Pulmonary artery endothelial cell (primary cell): Measurements from ENCODE around the gene CASKIN1. TPM values are rescaled to one million over a fixed set of nuclear protein-coding genes. Genes with fewer than 3 reads are reported as not detected.
A peak's percentile ranks its signal among the peaks of the same experiment; 100 is the strongest.
"Not testable (repeated sequence)": the region's sequence is repeated elsewhere in the genome, so short reads cannot be mapped to it uniquely, and the experiment has no call there.

Experiments
- DNase-seq: peaks from one replicate; pipeline ENCODE4 v3.0.0-alpha.2; 2011; ENCODE audit warnings: low read depth, low spot score
- total RNA-seq: library from RNA; depleted of rRNA; stranded (reverse); fragments of >200 nt; gene quantifications from 2 replicates; pipeline ENCODE4 v1.2.3, GENCODE V29; 2014

CASKIN1 gene
- total RNA-seq, 1 donor from 2014 or later = 0.26 TPM

DNA sequence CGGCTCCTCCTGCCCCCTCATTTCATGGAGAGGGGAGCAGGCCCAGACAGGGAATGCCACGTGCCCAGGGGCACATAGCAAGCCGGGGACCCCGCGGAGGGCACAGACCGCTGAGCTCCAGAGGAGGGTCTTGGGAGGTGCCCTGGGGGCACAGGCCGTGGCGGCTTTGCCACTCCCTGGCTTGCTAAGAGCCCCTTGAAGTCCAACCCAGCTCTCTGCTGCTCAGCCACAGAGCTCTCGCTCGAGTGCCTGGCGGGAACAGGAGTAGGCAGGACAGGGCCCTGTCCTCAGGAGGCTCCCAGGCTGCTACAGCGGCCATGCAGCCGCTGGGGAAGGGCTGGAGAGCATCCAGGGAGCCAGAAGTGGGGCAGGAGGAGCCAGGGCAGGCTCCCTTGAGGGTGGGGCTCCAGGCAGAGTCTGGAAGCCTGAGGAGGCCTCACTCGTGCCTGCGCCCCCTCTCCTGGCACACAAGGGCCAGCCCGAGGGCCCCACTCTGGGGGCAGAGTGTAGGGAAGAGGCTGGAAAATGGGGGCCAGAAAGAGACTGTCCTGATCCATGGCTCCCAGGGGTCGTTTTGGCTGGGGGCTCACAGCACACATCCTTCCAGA lies 52.4 kb downstream of the CASKIN1 start:
- no peak for DNase-seq

DNA sequence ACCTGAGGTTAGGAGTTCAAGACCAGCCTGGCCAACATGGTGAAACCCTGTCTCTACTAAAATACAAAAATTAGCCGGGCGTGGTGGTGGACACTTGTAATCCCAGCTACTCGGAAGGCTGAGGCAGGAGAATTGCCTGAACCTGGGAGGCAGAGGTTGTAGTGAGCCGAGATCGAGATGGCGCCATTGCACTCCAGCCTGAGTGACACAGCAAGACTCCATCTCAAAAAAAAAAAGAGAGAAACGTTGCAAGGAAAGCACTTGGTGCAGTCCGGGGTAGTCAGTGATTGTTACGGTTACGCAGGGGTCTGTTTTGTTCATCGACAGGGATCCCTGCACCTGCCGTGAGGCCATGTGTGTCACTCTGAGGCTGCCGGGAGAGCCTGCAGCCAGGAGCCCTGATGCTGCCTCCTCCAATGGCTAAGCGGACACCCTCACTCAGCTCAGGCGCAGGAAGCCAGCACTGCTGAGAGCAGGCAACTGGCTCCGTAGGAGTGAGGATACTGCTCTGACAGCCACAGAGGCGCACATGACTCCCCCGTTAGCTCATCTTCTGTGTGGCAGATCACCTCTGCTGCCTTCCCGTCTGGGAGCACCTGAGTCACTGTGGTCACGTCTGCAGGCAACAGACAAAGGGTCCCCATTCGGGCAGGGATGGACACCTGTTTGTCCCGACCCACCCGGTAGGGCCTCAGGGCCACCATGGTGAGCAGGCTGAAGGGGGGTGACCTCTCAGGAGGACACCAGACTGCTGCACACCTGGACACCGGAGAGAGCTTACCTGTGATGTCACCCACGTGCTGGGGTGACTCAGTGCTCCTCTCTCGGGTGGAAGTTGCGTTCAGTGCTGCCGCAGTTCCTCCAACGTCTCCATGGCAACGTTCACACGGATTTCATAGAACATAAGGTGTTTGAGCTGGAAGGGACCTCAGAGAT lies 53.2 kb downstream of the CASKIN1 start:
- no peak for DNase-seq

GRCh38 chr16:2135770-2136490 lies 60.5 kb downstream of the CASKIN1 start, which contains the start of gene PKD1:
Gene PKD1 (minus strand): TSS chr16:2135898. CDS start chr16:2135689, 209 bp downstream.
- DNase-seq = peak; percentile 66

DNA sequence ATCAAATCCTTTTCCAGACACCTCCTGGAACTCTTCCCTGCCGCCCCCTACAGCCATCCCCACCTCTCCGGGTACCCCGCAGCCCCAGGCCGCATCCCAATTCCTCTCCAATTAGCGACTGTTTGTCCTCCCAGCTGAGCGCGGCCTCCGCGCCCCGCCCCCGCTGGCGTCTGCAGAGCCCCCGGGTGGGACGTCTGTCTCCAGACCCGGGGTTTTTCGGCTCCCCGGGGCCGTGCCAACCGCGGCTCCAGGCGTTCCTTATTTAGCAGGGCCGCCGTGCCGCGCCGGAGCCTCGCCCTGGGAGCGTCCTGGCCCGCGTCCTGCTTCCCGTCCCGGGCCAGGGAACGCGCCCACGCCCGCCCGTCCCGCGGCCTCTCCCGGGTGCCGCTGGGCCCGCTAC lies 61.3 kb downstream of the CASKIN1 start:
- DNase-seq = not testable (repeated sequence)

DNA sequence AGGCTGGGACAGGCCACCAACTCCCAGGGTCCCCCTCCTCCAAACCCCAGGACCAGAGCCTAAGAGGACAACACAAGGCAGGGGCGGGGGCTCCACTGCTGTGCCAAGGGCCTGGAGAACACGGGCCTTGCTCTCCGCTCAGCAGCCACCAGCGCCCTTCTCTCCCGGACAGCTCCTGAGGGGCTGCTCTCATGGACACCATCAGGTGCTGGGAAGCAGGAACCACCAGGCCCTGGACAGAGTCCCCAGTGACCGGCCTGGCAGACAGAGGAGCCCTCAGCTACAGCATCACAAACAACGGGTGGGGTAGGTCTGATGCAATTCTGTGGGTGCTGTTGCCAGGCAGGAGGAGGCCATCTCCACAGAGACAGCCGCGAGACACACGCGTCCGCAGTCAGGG lies 62.6 kb downstream of the CASKIN1 start:
- DNase-seq = not testable (repeated sequence)

DNA sequence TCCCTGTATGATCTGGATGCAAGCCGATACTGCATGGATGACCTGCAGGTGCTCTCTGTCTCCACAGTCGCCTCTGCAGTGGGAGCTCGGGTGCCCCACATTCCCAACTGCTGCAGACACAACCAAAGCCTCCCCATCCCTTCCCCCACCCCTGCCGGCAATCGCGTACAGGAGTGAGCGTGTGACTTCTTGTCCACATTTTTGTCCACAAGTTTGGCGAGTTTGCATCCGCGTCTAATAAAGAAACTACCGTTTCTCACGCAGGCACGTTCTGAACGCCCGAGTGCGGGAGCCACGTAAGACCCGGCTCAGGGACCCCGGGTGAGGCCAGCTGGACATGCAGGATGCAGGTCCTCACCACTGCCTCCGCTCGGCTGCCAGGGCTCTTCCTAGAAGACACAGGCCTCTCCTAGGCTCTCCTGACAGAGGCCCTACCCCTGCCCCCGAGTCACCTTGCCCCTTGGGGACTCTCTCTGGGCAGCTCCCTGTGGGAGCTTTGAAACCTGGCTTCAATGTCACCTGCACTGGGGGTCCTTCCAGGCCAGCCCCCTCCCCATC lies 66.4 kb downstream of the CASKIN1 start:
- DNase-seq = not testable (repeated sequence)

DNA sequence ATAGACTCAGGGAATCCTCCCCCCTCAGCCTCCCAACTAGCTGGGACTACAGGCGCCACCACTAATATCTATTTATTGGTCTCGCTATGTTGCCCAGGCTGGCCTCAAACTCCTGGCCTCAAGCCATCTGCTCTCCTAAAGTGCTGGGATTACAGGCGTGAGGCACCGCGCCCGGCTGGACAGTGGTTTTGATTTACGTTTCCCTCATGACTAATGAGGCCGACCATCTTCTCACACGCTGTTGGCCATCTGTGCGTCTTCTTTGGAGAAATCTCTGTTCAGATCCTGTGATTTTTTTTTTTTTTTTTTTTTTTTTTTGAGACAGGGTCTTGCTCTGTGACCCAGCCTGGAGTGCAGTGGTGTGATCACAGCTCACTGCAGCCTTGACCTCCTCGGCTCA lies 67.2 kb downstream of the CASKIN1 start:
- DNase-seq = not testable (repeated sequence)

DNA sequence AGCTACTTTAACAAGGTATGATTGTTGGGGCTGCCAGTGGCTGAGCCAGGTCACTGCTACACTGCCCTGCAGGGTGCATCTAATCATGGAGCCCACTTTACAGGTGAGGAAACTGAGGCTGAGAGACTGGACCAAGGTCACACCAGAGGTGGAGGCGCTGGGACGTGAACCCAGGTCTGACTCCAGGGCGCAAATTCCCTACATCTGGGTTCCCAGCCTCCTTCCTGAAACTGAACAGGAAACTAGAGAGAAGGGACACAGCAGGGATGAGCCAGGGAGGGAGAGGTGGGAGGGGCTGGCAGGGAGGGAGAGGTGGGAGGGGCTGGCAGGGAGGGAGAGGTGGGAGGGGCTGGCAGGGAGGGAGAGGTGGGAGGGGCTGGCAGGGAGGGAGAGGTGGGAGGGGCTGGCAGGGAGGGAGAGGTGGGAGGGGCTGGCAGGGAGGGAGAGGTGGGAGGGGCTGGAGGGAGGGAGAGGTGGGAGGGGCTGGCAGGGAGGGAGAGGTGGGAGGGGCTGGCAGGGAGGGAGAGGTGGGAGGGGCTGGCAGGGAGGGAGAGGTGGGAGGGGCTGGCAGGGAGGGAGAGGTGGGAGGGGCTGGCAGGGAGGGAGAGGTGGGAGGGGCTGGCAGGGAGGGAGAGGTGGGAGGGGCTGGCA lies 68.7 kb downstream of the CASKIN1 start:
- DNase-seq = not testable (repeated sequence)

Other genes with a start within 250 kb of the CASKIN1 start
- not detected in 2 replicates for gene RPL3L, start 241.9 kb downstream of the CASKIN1 start, total RNA-seq
- gene NDUFB10, start 237.1 kb downstream of the CASKIN1 start, total RNA-seq = 169 and 200 TPM in 2 replicates
- 2,313 and 4,514 TPM in 2 replicates for gene RPS2, start 231.8 kb downstream of the CASKIN1 start, total RNA-seq
- not detected in 2 replicates for gene RNF151, start 229.7 kb downstream of the CASKIN1 start, total RNA-seq
- 59.4 and 61.9 TPM in 2 replicates for gene TBL3, start 224.6 kb downstream of the CASKIN1 start, total RNA-seq
- gene NOXO1, start 215.1 kb downstream of the CASKIN1 start, total RNA-seq = 0.07 and 0.13 TPM in 2 replicates
- gene GFER, start 212.4 kb downstream of the CASKIN1 start, total RNA-seq = 13.5 and 21.1 TPM in 2 replicates
- gene SYNGR3, start 206.6 kb downstream of the CASKIN1 start, total RNA-seq = 1.8 and 5.6 TPM in 2 replicates
- 22.8 and 23.4 TPM in 2 replicates for gene ZNF598, start 186.8 kb downstream of the CASKIN1 start, total RNA-seq
- 0.33 and 0.46 TPM in 2 replicates for gene NPW, start 176.8 kb downstream of the CASKIN1 start, total RNA-seq
- 53.2 and 76.2 TPM in 2 replicates for gene NHERF2, start 169.7 kb downstream of the CASKIN1 start, total RNA-seq
- 48.6 and 48.9 TPM in 2 replicates for gene NTHL1, start 148.8 kb downstream of the CASKIN1 start, total RNA-seq
- 35.1 and 47.5 TPM in 2 replicates for gene TSC2, start 148.6 kb downstream of the CASKIN1 start, total RNA-seq
- 35.4 and 39.8 TPM in 2 replicates for gene PKD1, start 60.7 kb downstream of the CASKIN1 start, total RNA-seq
- gene RAB26, start 48.0 kb downstream of the CASKIN1 start, total RNA-seq = 0.46 and 1.1 TPM in 2 replicates
- 88.8 and 95.7 TPM in 2 replicates for gene TRAF7, start 40.8 kb downstream of the CASKIN1 start, total RNA-seq
- gene MLST8, start 8.8 kb upstream of the CASKIN1 start, total RNA-seq = 26.4 and 32.1 TPM in 2 replicates
- 1.1 and 6.5 TPM in 2 replicates for gene BRICD5, start 14.3 kb upstream of the CASKIN1 start, total RNA-seq
- 19.3 and 25.8 TPM in 2 replicates for gene PGP, start 18.2 kb upstream of the CASKIN1 start, total RNA-seq
- gene E4F1, start 27.0 kb upstream of the CASKIN1 start, total RNA-seq = 30.3 and 34.0 TPM in 2 replicates
- 0.26 and 0.85 TPM in 2 replicates for gene DNASE1L2, start 39.8 kb upstream of the CASKIN1 start, total RNA-seq
- 35.1 and 35.3 TPM in 2 replicates for gene ECI1, start 55.0 kb upstream of the CASKIN1 start, total RNA-seq
- gene RNPS1, start 71.5 kb upstream of the CASKIN1 start, total RNA-seq = 64.5 and 77.5 TPM in 2 replicates
- 26.2 and 31.5 TPM in 2 replicates for gene ABCA3, start 144.1 kb upstream of the CASKIN1 start, total RNA-seq
- 32.3 and 60.7 TPM in 2 replicates for gene CCNF, start 232.8 kb upstream of the CASKIN1 start, total RNA-seq